Activated B cell treated with CpG ODN at 0.5 μM for 24 hours (primary cell): ENCODE measurements around the gene ZDHHC14. TPM values are rescaled to one million over a fixed set of nuclear protein-coding genes. Genes with fewer than 3 reads are reported as not detected.

ENCODE experiments used
- ATAC-seq: fragments of 200-7000 bp; cut with Tn5 transposase; one replicate; pipeline ENCODE4 v1.10.0; 2021; ENCODE audit warnings: low read depth, mild to moderate bottlenecking, moderate library complexity
- CTCF ChIA-PET: fragments of 350-600 bp; sonication (Branson Sonifier 250); formaldehyde crosslinking; loops from one replicate; lab custom pipeline; 2021; ENCODE audit warnings: antibody characterized with exemption; lab: Charles Lee
- POLR2A ChIA-PET: fragments of 350-600 bp; sonication (Branson Sonifier 250); formaldehyde crosslinking; loops from one replicate; lab custom pipeline; 2021; ENCODE audit warnings: antibody characterized with exemption; lab: Charles Lee
- DNase-seq: peaks from one replicate; pipeline ENCODE4 v3.0.0; 2022
- H3K27ac Mint-ChIP-seq: one replicate; pipeline ENCODE4 v1.8.0; 2020; ENCODE audit warnings: mixed read lengths
- H3K27me3 Mint-ChIP-seq: one replicate; pipeline ENCODE4 v1.8.0; 2021; ENCODE audit warnings: mixed read lengths
- H3K36me3 Mint-ChIP-seq: one replicate; pipeline ENCODE4 v1.8.0; 2021; ENCODE audit warnings: low read depth, mixed read lengths
- H3K4me1 Mint-ChIP-seq: one replicate; pipeline ENCODE4 v1.8.0; 2021; ENCODE audit warnings: mixed read lengths
- H3K4me3 Mint-ChIP-seq: one replicate; pipeline ENCODE4 v1.8.0; 2020; ENCODE audit warnings: mild to moderate bottlenecking, mixed read lengths
- H3K9me3 Mint-ChIP-seq: one replicate; pipeline ENCODE4 v1.8.0; 2020; ENCODE audit warnings: mixed read lengths
- intact Hi-C: fragments of 100-400 bp; cut with micrococcal nuclease; formaldehyde crosslinking; loops from one replicate; pipeline ENCODE4 v1.15.1; 2024
- total RNA-seq: library from RNA; stranded (reverse); gene quantifications from 2 replicates; pipeline ENCODE4 v1.2.3, GENCODE V29; 2022
- TF ChIP-seq, protein P1 (sequence below): fragments of 200-600 bp; IDR thresholded peaks from one replicate; pipeline ENCODE4 v1.8.0; 2022; ENCODE audit warnings: antibody characterized with exemption, mild to moderate bottlenecking

ZDHHC14 gene
- total RNA-seq, 1 donor from 2014 or later, result 25.3 TPM

DNA sequence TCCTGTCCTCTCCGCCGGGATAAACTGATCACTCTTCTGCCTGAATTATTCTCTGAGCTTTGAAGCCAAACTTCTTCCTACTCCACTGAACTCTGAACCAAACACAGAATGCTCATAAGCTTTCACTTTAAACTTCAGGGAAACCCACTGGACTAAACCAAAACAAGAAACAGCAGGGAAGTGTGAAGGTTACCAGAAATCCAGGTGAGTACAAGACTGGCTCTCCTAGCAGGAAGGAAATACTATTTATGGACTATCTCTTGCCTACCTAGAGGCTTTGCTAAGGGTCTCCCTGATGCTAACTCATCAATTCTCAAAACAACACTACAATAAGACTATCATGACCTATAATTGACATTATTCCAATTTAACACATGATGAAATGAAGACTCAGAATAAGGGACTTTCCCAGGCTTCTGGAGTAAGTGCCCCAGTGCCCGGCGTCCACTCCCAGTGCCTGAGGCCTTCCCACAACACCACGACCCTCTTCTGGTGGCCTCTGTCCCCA, 145.0 kb downstream of the ZDHHC14 start:
- DNase-seq, result no peak
- Mint-ChIP-seq H3K27me3 (no peaks in the 10 kb centered on the region), H3K36me3 (no peaks in the 10 kb centered on the region), H3K4me1 (peaks cover 52% of the 10 kb centered on the region), H3K9me3 (no peaks in the 10 kb centered on the region), H3K27ac (no peak overlapping the region), H3K4me3 (no peak overlapping the region)
- ATAC-seq, result no peak
- CTCF ChIA-PET, result interaction anchor here (0.9 to 1.5 kb wide), 2 partner anchors 61 to 211 kb away, joined by 3 to 4 read pairs; no protein-coding TSS in a partner anchor
- POLR2A ChIA-PET, result no interaction called here
- TF ChIP-seq, protein P1, sequence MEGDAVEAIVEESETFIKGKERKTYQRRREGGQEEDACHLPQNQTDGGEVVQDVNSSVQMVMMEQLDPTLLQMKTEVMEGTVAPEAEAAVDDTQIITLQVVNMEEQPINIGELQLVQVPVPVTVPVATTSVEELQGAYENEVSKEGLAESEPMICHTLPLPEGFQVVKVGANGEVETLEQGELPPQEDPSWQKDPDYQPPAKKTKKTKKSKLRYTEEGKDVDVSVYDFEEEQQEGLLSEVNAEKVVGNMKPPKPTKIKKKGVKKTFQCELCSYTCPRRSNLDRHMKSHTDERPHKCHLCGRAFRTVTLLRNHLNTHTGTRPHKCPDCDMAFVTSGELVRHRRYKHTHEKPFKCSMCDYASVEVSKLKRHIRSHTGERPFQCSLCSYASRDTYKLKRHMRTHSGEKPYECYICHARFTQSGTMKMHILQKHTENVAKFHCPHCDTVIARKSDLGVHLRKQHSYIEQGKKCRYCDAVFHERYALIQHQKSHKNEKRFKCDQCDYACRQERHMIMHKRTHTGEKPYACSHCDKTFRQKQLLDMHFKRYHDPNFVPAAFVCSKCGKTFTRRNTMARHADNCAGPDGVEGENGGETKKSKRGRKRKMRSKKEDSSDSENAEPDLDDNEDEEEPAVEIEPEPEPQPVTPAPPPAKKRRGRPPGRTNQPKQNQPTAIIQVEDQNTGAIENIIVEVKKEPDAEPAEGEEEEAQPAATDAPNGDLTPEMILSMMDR, result no peak
- intact Hi-C loops, result loop anchor here (5.0 kb wide), 1 partner anchor 39 kb away; no protein-coding TSS in a partner anchor

DNA sequence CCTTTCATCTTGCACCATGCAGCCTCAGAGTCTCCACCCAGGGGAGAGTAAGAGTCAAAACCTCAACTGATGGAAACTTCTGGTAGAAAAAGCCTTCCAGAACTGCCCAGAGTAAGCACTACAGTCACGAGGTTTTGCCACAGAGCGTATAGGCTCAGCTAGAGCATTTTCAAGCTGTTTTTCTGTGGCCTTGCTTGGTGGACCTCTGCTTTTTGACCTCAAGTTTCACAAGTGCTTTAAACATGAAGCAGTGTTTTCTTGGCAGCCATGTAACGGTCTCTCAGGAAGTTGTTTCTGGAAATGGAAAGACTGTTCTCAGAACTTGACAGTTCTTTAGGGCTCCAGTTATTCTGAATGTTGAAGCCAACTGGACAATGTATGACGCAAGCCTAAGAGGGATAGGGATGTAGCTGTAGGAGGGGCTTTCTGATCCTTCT, 146.5 kb downstream of the ZDHHC14 start:
- ATAC-seq (peak; percentile 76), DNase-seq (no peak)
- no peak overlapping the region for H3K27ac Mint-ChIP-seq
- intact Hi-C loops, result loop anchor here (5.0 kb wide), 1 partner anchor 40 kb away; no protein-coding TSS in a partner anchor
- H3K36me3 Mint-ChIP-seq, result no peaks in the 10 kb centered on the region
- peak overlapping the region; percentile 38 for H3K4me3 Mint-ChIP-seq
- no peaks in the 10 kb centered on the region for H3K9me3 Mint-ChIP-seq
- ChIA-PET CTCF (interaction anchor here (0.6 kb wide), 1 partner anchor 65 kb away, joined by 3 read pairs; no protein-coding TSS in a partner anchor), POLR2A (interaction anchor here (1.2 to 3.2 kb wide), 4 partner anchors 8 to 205 kb away, joined by 3 to 14 read pairs (median 4); no protein-coding TSS in a partner anchor)
- H3K27me3 Mint-ChIP-seq, result no peaks in the 10 kb centered on the region
- TF ChIP-seq, protein P1, result no peak
- peaks cover 46% of the 10 kb centered on the region for H3K4me1 Mint-ChIP-seq

DNA sequence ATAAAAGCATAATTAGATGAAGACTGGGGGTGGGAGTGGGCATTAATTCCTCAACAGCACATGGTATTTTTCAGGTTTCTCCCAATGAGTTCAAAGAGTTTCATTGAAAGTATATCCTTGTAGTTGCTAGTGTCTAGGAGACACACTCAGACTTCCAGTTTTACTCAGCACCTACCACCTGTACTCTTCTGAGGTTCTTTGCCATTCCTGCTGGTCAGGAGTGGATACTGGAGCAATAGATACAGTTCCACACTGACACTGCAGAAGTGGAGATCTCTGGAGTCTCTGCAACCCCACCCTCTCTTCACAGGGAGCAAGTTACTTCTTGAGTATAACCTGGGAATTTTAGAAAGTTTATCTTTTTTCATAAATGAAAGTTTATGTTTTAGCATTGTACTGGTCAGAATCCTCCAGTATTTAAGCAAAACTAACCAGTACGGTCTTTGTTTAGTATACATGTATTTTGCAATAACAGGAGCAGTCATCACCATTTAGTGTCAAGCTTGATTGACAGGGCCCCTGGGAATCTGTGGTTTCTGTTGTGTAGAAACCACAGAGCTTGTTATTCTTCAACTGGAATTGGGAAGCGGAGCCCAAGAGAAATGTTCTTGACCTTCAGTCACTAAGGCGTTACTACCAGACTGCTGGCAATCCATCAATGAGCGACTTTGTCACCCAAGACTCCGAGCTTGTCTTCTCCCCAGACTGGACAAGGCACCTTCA, 148.1 kb downstream of the ZDHHC14 start:
- ChIA-PET CTCF (interaction anchor here (1.2 kb wide), 1 partner anchor 214 kb away, joined by 5 read pairs; no protein-coding TSS in a partner anchor), POLR2A (interaction anchor here (0.7 to 3.2 kb wide), 3 partner anchors 10 to 33 kb away, joined by 3 to 14 read pairs (median 3); no protein-coding TSS in a partner anchor)
- ATAC-seq, result peak; percentile 47
- H3K36me3 Mint-ChIP-seq, result no peaks in the 10 kb centered on the region
- no peaks in the 10 kb centered on the region for H3K9me3 Mint-ChIP-seq
- intact Hi-C loops, result loop anchor here (5.0 kb wide), 1 partner anchor 42 kb away; no protein-coding TSS in a partner anchor
- H3K27me3 Mint-ChIP-seq, result no peaks in the 10 kb centered on the region
- TF ChIP-seq, protein P1, result no peak
- no peak for DNase-seq
- H3K27ac Mint-ChIP-seq, result no peak overlapping the region
- H3K4me1 Mint-ChIP-seq, result peaks cover 42% of the 10 kb centered on the region
- no peak overlapping the region for H3K4me3 Mint-ChIP-seq

DNA sequence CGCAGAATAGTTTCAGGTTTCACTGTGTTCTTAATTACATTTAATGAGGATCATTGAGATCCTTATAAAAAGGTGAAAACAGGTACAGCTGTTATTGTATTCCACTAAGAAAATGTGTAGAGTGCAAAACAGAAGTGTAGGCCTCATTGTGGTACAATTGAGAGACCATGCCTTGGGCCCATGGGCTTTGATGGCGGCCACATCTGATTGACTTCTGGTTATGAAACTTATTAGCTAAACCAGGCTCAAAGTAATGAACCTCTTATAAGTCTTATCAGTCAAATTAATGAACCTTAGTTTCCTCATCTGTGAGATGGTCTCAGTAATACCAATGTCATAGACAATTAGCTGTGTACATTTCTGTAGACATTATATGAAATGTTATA, 148.7 kb downstream of the ZDHHC14 start:
- DNase-seq (no peak), ATAC-seq (no peak)
- Mint-ChIP-seq H3K9me3 (no peaks in the 10 kb centered on the region), H3K36me3 (no peaks in the 10 kb centered on the region), H3K27me3 (no peaks in the 10 kb centered on the region), H3K27ac (no peak overlapping the region), H3K4me3 (no peak overlapping the region), H3K4me1 (peaks cover 43% of the 10 kb centered on the region)
- intact Hi-C loops, result loop anchor here (5.0 kb wide), 1 partner anchor 42 kb away; no protein-coding TSS in a partner anchor
- POLR2A ChIA-PET, result interaction anchor here (0.7 to 3.2 kb wide), 3 partner anchors 9 to 32 kb away, joined by 3 to 14 read pairs (median 3); no protein-coding TSS in a partner anchor
- TF ChIP-seq, protein P1, result no peak
- CTCF ChIA-PET, result interaction anchor here (1.2 kb wide), 1 partner anchor 215 kb away, joined by 5 read pairs; no protein-coding TSS in a partner anchor
